NCI-H510A (cell line): ENCODE data around the gene TBXA2R.

Source experiments
- DNase-seq: peaks from one replicate; lab custom pipeline; 2025; lab: John Stamatoyannopoulos, UW

The TBXA2R gene

GRCh38 chr19:3619631-3620012 lies 12.9 kb upstream of the TBXA2R start:
- no peak for DNase-seq

DNA sequence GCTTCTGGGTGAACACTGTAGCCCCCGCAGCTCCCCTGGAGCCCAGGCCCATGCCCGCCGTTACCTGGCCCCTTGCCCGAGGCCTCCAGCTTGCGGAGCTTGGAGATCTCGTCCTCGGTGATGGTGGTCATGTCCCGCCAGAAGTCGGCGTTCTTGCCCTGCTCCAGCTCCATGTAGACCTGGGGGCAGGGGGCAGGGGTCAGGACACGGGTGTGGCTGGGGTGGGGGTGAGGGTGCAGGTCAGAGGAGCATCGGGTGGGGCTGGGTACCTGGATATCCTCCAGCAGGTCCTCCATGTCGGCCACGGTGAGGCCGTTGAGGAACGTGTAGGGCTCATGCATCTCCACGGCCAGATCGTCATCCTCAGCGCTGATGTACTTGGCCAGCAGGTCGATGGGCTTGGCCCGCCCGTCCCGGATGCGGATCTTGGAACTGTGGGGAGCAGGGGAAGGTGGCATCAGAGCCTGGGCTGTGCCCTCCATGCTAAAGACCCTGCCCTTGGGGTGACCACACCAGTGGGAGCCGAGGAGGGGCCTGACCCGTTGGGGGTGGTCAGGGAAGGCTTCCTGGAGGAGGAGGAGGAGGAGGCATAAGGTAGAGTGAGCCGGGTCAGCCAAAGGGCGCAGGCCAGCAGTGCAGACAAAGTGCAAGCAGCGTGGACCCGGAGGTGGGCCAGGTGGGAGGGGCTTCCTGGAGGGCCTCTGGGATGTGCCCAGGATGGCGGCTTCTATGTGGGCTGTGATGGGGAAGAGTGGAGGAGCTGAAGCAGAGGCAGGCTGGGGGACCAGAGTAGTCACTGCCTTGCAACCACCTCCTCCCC lies 12.3 kb upstream of the TBXA2R start:
- DNase-seq = no peak

- DNase-seq = no peak
These were observed 11.6 kb upstream of the TBXA2R start for GRCh38 chr19:3618144-3618810.

DNA sequence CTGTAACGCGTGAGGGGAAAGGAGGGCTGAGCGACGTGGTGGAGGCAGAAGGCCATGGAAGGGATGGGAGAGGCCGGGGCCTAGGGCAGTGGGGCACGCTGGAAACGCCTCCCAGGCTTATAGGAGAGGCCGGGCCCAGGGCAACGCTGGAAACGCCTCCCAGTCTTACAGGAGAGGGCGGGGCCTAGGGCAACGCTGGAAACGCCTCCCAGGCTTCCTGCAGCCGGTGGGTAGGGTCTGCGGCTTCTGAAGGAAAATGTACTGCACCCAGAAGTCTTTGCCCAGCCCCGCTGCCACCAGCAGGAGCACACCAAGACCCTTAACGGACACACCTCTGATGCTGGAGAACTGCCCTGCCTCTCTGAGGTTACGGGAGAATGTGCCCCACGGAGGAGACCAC lies 10.8 kb upstream of the TBXA2R start:
- no peak for DNase-seq

DNA sequence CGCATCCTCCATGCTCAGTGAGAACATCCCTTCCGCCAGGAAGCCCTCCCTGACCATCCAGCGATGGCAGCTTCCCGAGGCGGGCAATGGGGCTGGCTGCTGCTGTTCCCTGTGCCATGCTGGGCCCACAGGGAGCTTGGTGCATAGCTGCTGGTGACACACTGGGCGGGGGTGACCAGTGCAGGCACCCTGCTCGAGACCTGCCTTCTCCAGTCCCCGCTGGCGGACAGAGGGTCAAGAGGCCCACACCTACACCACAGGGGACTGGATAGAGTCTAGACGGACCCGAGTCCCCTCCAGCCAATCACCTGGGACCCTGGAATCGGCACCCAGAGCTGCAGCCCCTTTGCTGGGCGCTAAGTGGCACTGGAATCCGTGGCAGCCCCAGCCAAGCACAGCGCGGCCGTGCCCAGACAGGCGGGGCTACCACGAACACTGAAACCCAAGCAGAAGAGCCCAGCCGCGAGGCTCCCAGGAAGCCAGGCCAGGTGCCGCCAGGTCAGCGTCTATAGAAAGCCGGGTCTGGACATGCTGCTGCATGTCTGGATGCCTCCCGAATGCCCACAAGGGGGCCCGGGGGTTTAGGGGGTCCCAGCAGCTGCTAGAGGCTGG lies 9.0 kb upstream of the TBXA2R start:
- DNase-seq = no peak

DNA sequence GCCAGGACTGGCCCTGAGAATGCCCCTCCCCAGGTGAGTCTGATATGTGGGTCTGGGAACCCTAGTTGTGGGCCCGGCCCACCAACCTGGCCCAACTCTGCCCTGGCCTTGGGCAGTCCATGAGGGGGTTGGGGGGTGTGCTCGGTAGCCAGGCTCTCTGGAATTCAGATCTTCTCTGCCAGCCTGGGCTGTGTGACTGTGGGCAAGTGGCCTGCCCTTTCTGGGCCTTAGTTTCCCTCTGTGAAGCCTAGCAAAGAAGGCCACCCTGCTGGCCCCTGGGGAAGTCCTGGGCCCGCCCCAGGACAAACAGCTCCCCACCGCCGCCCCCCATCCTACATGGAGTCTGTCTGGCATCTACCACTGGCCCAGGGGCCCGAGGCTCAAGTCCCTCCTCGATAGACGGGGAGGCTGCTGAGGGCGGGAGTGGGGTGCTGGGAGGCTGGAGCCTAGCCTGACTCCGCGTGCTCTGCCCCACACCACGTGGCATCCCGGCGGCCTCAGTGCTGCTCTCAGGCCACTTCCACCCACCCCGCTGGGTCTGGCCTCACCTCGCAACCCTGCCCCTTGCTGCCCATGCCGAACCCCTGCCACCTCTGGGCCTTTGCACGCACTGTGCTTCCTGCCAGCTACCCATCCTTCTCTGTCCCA lies 8.3 kb upstream of the TBXA2R start:
- DNase-seq = no peak

DNA sequence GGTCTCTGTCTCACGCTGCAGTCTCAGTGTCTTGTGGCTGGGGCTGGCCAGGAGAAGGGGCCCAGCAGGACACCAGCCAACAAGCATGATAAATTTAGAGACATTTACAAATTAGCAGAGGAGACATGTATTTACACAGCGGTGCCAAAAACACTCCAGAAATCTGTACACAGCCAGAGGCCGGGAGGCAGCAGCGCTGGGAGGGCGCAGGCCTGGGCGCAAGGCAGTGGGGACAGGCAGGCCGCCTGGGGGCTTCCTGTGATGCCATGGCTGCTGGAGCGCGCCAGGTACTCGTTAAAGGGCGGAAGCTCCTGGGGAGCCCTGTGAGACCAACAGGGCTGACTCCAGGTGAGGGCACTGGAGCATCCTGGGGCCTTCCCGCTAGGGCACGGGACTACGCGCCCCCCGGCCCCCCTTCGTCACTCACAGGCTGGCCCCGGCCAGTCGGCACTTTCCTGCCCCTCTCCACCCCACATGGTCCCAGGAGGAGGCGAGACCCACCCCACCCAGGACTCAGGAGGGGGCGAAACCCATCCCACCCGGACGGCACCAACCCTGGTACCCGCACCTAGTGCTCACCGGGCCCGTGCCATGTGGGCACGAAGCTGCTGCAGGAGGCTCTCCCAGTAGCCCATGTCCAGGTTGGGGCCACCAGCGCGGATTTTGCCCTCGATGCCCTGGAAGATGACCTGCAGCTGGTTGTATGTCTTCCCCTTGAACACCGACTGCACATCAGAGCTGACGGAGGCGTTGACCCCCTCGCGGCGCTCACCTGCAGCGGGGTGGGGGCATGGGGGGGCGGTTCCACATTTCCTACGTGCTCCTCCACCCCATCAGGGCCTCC lies 7.4 kb upstream of the TBXA2R start:
- DNase-seq = no peak

- DNase-seq = no peak
These were observed 6.4 kb upstream of the TBXA2R start for GRCh38 chr19:3612901-3613741.

DNA sequence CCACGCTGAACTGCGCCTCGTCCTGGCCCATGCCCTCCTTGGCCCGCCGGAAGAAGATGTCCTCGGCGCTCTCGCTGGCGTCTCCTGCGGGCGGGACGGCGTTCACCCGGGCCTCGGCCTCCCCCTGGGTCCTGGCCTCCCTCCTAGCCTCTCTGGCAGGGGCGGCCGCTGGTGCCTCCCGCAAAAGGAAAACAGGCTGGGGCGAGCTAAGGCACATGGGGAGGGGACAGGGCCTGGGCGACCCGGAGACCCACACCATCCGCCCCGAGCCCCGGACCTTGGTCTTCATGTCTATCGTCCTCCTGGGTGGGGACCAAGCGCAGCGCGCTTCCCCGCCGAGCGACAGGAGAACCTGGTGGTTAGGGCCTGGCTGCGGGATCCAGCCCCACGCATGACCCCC lies 5.7 kb upstream of the TBXA2R start:
- DNase-seq = no peak

DNA sequence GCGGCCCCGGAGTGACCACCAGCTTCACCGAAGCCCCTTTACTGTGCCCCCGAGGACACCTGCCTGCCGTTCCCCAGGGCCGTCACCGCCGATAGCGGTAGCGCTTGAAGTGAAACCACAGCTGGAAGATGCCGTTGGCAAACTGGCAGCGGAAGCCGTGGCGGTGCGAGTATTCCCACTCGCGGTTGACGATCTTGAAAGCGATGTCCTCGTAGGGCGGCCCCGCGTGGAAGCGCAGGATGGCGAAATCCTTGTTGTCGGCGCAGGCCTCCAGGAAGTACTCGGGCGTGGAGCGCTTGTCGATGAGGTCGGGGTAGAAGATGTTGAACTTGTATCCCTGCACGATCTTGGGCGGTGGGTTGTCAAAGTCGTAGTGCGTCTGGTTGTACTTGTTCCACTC lies 5.2 kb upstream of the TBXA2R start:
- no peak for DNase-seq

DNA sequence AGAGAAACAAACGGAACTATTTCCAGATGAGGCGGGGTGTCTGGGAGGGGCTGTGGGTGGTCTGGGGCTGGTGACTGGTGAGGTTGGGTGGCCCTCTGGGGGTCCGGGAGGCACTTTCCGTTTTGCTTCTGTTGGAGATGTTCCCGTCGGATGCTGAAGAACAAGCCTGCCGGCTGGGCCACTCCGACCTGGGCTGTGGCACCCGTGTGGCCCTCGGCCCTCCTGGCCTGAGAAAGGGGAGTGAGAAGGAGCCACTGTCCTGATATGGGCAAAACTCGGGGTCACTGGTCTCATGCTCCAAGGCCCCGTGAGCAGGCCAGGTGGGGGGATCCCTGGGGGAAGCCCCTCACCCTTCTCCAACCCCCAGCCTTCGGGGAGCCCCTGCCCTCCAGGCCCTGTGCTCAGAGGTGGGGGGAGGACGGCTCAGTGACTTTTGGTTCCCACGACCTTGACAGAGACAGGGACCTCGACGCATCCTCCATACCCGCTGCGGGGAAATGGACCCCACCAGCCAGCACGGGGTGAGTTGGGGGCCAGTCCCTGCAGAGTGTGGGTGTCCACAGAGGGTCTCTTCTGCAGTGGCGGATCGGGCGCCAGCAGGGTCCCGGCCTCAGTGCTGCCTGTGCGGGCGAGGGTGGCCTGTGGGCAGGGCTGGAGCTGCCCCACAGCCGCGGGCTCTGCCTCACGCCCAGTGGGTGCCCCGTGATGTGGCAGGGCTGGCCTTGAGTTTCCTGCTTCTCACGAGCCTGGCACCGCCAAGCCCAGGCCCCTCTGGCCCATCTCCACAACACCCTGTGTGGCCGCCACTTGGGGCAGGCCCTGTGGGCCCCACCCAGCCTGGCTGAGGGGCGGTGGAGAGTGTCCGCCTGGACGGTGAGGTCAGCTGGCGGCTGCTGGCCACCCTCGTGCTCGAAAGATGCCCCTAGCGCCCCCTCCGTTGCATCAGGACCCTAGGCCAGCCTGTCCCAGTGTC lies 4.4 kb upstream of the TBXA2R start:
- DNase-seq = no peak

DNA sequence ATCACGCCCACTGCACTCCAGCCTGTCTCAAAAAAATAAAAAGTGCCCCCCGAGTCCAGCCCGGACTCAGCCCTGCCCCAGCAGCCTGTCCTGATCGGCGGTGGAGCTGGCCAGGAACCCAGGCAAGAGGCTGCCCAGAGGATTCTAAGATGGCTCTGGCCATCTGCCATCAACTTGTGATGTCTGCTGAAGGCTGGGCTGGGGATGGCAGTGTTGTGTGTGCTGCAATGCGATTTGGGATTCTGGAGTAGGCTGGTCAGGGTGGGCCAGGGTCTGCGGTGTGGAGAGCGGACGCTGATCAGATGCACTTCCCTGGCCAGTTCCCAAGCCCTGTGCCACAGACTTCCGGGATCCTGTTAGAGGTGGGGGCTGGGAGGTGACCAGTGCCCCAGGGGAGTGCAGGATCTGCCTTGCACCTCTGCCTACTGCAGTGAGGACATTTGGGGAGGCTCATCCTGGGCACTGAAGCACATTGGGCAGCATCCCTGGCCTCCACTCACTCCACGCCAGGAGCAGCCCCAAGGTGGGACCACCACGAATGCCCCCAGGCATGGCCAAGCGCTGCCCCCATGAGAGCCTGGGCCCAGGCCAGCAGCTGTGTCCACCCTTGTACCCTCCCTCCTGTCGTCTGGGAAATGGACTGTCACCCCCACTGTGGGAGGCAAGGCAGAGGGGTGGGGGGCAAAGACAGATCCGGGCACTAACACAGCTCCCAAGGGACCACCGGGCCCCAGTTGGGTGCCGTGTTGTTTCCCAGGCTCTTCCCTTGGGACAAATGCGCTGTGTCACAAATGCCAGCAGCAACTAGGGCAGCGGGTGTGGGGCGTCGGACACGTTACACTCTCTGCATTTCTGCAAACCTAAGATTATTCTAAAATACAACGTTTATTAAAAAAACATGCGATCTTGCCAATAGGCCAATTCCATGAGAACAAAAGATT lies 3.4 kb upstream of the TBXA2R start:
- DNase-seq = no peak

DNA sequence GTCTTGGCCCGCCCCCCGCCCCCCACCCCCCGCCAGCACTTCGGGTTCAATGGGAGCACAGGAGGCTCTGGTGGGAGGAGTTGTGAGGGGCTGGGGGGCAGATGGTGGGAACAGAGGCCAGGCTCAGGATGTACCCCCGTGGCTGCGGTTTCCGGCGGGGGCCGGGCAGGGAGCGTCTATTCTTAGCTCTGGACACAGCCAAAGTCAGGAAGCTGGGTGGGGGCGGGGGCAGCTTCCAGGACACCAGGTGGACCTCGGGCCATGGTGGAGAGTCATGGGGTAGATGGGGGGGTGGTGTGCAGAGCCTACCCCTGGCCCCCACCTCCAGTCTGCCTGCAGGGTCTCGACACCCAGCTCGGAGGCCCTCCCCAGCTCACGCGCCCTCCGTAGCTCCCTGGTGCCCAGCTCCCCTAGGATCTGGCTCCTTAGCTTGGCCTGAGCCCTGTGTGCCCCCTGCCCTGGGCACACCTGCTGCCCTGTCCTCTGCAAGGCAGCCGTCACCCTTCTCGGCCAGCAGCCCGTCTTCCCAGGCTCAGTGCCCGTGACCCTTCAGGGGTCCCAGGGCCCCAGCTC lies 2.2 kb upstream of the TBXA2R start:
- DNase-seq = no peak

GRCh38 chr19:3608079-3608641 lies 1.5 kb upstream of the TBXA2R start:
- no peak for DNase-seq

DNA sequence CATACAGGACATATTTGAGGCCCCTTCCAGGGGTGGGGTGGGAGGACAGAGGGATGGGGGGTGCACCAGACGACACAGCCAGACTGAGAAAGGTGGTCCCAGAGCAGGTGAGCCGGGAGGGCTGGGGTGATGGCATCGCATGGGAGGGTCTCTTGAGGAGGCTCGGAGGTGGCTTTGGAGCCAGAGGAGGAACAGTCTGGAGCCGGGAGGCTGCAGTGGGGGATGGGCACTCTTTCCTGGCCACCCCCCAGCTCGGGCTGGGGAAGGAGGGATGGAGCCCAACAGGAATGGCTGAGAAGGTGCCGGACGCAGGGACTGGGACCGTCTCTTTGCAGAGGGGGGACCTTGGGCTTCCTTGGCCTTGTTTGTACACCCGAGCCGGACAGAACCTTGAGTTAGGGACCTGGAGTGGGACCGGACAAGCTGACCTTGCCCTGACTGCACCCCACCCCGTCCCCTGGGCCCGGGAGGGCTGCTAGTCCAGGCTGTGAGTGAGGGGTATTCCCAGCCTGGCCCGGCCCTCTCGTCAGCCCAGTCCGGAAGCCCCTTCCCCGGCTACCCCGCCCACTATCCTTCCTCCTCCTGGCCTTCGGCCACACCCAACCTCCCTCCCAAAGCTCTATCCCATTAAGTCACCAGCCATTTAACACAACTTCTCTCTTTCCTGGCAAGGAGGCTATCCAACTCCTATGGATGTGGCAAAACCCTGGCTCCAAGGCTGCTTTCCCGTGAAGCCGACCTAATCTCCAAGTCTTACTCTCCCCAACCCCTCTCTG lies 816 bp upstream of the TBXA2R start:
- no peak for DNase-seq

- DNase-seq = peak; percentile 40
These were observed 443 bp downstream of the TBXA2R start for GRCh38 chr19:3606174-3606689.

DNA sequence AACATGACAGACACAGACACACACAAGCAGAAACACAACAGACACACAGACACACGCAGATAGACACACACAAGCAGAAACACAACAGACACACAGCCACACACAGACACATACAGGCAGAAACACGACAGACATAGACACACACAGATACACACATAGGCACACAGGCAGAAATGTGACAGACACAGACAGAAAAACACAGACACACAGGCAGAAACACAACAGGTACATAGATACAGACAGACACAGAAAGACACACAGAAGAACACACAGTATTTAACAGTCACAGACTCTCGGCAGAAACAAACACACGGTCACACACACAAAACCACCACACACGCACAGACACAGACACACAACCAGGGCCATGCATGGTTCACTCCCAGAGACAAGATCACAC lies 905 bp downstream of the TBXA2R start:
- no peak for DNase-seq
